NB4 (cell line): ENCODE results near the gene FCN2.

Experiments
- DNase-seq: peaks from one replicate; pipeline ENCODE4 v3.0.0; 2010; ENCODE audit warnings: low read depth
- H3K4me3 ChIP-seq: one replicate; pipeline ENCODE4 v1.5.1; 2011; ENCODE audit warnings: mild to moderate bottlenecking, low read depth, low read length, moderate library complexity
- CTCF ChIP-seq: IDR thresholded peaks from one replicate; pipeline ENCODE4 v1.5.1; 2012; ENCODE audit warnings: low read depth, low read length
- MAX ChIP-seq: IDR thresholded peaks from 2 replicates; pipeline ENCODE4 v1.6.1; 2011; ENCODE audit warnings: low read depth, low read length
- MYC ChIP-seq: IDR thresholded peaks from 2 replicates; pipeline ENCODE4 v1.6.1; 2011; ENCODE audit warnings: low read depth, low read length
- POLR2A ChIP-seq: IDR thresholded peaks from 2 replicates; pipeline ENCODE4 v1.6.1; 2011; ENCODE audit warnings: mild to moderate bottlenecking; ENCODE audit not compliant: insufficient read length; ENCODE audit errors: extremely low read depth

The FCN2 gene

GRCh38 chr9:134890155-134890495 is 9.5 kb downstream of the FCN2 start:
- no peak for DNase-seq
- TF ChIP-seq MYC (no peak), MAX (no peak), CTCF (no peak), POLR2A (no peak)
- no peak overlapping the region for H3K4me3 ChIP-seq

GRCh38 chr9:134891053-134891452 is 10.4 kb downstream of the FCN2 start:
- TF ChIP-seq CTCF = no peak
- TF ChIP-seq MAX = no peak
- no peak for TF ChIP-seq POLR2A
- no peak for TF ChIP-seq MYC
- DNase-seq = peak; percentile 80
- H3K4me3 ChIP-seq = no peak overlapping the region

GRCh38 chr9:134891713-134892112 is 11.1 kb downstream of the FCN2 start:
- DNase-seq = peak; percentile 20
- no peak for TF ChIP-seq POLR2A
- TF ChIP-seq CTCF = no peak
- no peak for TF ChIP-seq MAX
- TF ChIP-seq MYC = no peak
- no peak overlapping the region for H3K4me3 ChIP-seq

GRCh38 chr9:134892221-134892620 is 11.6 kb downstream of the FCN2 start:
- no peak overlapping the region for H3K4me3 ChIP-seq
- TF ChIP-seq MAX (no peak), CTCF (no peak), MYC (no peak), POLR2A (no peak)
- DNase-seq = no peak

- TF ChIP-seq MAX (no peak), POLR2A (no peak), CTCF (no peak), MYC (no peak)
- DNase-seq = no peak
- H3K4me3 ChIP-seq = no peak overlapping the region
These were observed 12.3 kb downstream of the FCN2 start for GRCh38 chr9:134892820-134893420.
